GM12874 (cell line): ENCODE results near the gene UBE2J1.

Experiments
- TF ChIP-seq, protein P1 (sequence below): IDR thresholded peaks from 2 replicates; pipeline ENCODE4 v1.5.1; 2011; ENCODE audit warnings: low read depth, mild to moderate bottlenecking, control low read depth, low read length, moderate library complexity; ENCODE audit not compliant: insufficient read depth

The UBE2J1 gene

DNA sequence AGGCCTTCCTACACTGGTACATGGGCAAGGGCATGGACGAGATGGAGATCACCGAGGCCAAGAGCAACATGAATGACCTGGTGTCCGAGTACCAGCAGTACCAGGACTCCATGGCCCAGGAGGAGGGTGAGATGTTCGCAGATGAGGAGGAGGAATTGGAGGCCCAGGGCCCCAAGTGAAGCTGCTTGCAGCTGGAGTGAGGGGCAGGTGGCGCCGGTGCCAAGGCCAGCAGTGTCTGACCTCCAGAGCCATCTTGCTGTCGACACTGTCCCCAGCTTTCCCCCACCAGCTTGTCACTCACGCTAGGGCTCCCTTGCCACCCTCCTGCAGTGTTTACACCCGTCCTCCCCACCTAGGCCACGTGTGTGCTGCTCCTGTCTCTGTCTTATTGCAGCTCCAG lies 49.6 kb downstream of the UBE2J1 start:
- TF ChIP-seq, protein P1, sequence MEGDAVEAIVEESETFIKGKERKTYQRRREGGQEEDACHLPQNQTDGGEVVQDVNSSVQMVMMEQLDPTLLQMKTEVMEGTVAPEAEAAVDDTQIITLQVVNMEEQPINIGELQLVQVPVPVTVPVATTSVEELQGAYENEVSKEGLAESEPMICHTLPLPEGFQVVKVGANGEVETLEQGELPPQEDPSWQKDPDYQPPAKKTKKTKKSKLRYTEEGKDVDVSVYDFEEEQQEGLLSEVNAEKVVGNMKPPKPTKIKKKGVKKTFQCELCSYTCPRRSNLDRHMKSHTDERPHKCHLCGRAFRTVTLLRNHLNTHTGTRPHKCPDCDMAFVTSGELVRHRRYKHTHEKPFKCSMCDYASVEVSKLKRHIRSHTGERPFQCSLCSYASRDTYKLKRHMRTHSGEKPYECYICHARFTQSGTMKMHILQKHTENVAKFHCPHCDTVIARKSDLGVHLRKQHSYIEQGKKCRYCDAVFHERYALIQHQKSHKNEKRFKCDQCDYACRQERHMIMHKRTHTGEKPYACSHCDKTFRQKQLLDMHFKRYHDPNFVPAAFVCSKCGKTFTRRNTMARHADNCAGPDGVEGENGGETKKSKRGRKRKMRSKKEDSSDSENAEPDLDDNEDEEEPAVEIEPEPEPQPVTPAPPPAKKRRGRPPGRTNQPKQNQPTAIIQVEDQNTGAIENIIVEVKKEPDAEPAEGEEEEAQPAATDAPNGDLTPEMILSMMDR, result no peak

DNA sequence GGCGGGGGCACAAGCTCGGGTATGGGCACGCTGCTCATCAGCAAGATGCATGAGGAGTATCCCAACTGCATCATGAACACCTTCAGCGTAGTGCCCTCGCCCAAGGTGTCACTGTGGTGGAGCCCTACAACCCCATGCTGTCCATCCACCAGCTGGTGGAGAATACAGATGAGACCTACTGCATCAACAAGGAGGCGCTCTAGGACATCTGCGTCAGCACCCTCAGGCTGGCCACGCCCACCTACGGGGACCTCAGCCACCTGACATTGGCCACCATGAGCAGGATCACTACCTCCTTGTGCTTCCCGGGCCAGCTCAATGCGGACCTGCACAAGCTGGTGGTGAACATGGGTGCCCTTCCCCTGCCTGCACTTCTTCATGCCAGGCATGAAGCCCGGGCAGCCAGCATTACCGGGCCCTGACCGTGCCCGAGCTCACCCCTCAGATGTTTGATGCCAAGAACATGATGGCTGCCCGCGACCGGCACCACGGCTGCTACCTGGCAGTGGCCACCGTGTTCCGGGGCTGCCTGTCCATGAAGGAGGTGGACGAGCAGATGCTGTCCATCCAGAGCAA lies 50.2 kb downstream of the UBE2J1 start:
- TF ChIP-seq, protein P1, result no peak

DNA sequence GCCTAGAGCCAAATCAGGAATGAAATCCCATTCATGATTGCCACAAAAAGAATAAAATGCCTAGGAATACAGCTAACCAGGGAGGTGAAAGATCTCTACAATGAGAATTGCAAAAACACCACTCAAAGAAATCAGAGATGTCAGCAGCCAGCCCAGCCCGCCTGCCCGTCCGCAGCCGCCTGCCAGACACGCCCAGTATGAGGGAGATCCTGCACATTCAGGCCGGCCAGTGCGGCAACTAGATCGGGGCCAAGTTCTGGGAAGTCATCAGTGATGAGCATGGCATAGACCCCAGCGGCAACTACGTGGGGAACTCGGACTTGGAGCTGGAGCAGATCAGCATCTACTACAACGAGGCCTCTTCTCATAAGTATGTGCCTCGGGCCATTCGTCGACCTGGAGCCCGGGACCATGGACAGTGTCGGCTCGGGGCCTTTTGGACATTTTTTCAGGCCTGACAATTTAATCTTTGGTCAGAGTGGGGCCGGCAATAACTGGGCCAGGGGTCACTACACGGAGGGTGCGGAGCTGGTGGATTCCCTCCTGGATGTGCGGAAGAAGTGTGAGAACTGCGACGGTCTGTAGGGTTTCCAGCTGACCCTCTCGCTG lies 50.8 kb downstream of the UBE2J1 start:
- TF ChIP-seq, protein P1, result no peak

DNA sequence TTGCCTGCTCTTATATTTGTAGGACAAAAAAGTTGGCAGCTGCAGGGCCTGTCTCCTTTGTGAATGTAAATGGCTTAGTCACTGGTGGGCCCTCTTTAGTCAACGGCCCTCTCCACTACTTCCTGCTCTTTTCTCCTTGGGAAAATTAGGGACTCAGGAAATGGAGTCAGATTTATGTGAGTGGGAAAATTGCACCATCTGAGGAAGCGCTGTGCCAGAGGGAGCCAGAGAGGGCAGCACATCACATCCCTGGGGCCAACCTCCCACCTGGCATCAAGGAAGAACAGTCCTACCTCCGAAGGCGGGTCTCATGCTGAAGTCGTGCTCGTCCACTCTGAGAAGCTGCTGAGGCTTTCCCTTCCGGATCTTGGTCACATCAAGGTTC lies 53.1 kb downstream of the UBE2J1 start:
- TF ChIP-seq, protein P1, result 0 out of 2 replicates have a peak, but pooled peaks have one; percentile 8

DNA sequence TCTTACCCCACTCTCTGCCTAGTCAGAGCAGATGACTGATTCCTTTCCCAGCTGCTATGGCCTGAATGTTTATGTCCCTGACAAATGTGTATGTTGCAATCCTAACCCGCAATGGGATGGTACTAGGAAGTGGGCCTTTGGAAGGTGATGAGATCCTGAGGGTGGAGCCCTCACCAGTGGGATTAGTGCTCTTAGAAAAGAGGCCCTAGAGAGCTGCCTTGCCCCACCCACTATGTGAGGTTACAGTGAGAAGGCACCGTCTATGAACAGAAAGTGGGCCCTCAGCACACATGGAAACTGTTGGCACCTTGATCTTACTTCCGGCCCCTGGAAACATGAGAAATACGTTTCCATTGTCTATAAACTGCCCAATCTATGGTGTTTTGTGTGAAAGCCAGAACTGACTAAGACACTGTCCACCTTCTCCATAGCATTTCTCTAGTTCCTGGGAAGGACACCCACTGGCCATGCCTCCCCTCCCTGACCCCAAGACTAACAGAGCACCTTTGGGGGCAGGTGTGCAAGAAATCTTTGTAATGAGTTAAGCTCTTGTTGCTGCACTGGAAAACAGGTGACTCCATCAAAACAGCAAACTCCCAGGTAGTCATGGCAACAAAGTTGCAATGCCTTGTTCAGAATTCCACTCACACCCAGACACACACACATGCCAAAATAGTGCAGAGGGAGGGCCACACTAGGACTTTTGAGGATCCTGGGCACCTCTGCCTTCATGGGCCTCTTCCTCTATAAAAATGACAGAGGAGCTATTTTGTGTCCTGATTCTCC lies 53.6 kb downstream of the UBE2J1 start:
- TF ChIP-seq, protein P1, result no peak

DNA sequence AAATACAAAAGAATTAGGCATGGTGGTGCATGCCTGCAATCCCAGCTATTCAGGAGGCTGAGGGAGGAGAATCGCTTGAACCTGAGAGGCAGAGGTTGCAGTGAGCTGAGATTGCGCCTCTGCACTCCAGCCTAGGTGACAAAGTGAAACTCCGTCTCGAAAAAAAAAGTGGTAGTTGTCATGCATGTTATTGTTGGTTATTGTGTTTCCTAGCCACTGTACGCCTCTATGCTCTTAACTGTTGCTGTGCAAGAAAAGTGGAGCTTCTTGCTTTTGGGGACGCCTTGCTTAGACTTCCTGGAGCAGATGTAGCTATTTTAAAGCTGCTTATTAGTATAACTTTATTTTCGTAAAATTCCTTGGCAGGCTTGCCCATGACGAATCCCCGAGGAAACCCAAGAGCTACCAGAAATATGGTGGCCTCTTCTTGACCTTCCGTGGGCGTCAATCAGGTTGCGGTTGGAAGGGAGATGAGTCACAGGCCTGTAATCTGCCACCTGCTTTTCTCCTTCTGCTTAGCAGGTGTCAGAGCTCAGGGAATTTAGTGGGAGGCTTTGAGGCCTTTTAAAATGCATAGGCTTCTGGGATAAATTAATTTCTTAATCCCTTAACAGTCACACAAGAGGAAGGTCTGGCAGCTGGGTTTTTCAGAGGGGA lies 54.7 kb downstream of the UBE2J1 start:
- TF ChIP-seq, protein P1, result no peak

DNA sequence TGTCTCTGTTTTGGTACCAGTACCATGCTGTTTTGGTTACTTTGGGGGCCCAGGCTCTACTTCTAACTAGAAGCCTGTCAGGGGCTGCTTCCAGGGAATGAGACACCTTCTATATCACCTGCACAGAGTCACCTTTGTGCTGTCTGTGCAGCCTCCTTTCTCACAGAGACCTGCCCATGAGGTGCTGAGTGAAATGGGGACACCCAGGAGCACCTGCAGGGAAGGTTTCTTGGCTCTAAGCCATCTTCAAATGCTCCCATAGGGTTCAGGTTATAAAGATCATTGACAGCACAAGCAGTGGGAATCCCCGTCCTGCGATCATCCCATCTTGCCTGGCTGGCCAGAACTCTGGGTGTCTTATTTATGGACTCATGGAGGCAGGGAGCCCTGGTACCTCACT lies 56.5 kb downstream of the UBE2J1 start:
- TF ChIP-seq, protein P1, result no peak
